Liver (tissue), 9 donors: ENCODE results near the gene EPHA6. TPM values are rescaled to one million over a fixed set of nuclear protein-coding genes. Genes with fewer than 3 reads are reported as not detected.

Experiments
- DNase-seq: peaks from one replicate; pipeline ENCODE4 v3.0.0-alpha.2; 2017; ENCODE audit warnings: low spot score
- H3K27ac ChIP-seq, 2 donors: one replicate each; pipeline ENCODE4 v1.7.0; 2013; ENCODE audit warnings: inconsistent platforms in 2 of 2, low read length in 2 of 2, control low read depth in 1 of 2, low read depth in 1 of 2, mild to moderate bottlenecking in 1 of 2
- H3K27me3 ChIP-seq, 4 donors: one replicate each; pipeline versions ENCODE4 v1.6.1 to v1.7.0; 2013; ENCODE audit warnings: low read length in 3 of 4, inconsistent platforms in 1 of 4, mild to moderate bottlenecking in 1 of 4, moderate library complexity in 1 of 4; ENCODE audit not compliant: control insufficient read depth in 4 of 4, insufficient read depth in 4 of 4
- H3K36me3 ChIP-seq, 4 donors: one replicate each; pipeline versions ENCODE4 v1.6.1 to v1.7.0; 2013; ENCODE audit warnings: low read length in 3 of 4, mild to moderate bottlenecking in 3 of 4, low read depth in 1 of 4, moderate library complexity in 1 of 4; ENCODE audit not compliant: control insufficient read depth in 4 of 4, insufficient read depth in 3 of 4
- H3K4me1 ChIP-seq, 4 donors: one replicate each; pipeline versions ENCODE4 v1.6.1 to v1.7.0; 2013; ENCODE audit warnings: low read length in 3 of 4, mild to moderate bottlenecking in 3 of 4, moderate library complexity in 1 of 4; ENCODE audit not compliant: control insufficient read depth in 4 of 4, insufficient read depth in 4 of 4
- H3K4me3 ChIP-seq, 3 donors: one replicate each; pipeline versions ENCODE4 v1.6.1 to v1.7.0; 2013; ENCODE audit warnings: low read length in 3 of 3, control low read depth in 1 of 3, low read depth in 1 of 3, mild to moderate bottlenecking in 1 of 3
- H3K9ac ChIP-seq, 2 donors: one replicate each; pipeline ENCODE4 v1.7.0; 2013; ENCODE audit warnings: low read length in 2 of 2, mild to moderate bottlenecking in 2 of 2, moderate library complexity in 2 of 2, control low read depth in 1 of 2, low read depth in 1 of 2
- H3K9me3 ChIP-seq, 4 donors: one replicate each; pipeline versions ENCODE4 v1.6.1 to v1.7.0; 2013; ENCODE audit warnings: low read length in 3 of 4; ENCODE audit not compliant: control insufficient read depth in 4 of 4
- CTCF ChIP-seq: fragments of 150-350 bp; IDR thresholded peaks from 2 replicates; pipeline ENCODE4 v1.5.1; 2017; ENCODE audit warnings: improper control_type of control experiment, low read depth, low read length; ENCODE audit not compliant: missing input control
- EGR1 ChIP-seq, 2 donors: IDR thresholded peaks; 2 replicates each; pipeline ENCODE4 v1.6.1; 2016 to 2018; ENCODE audit warnings: antibody characterized with exemption in 2 of 2, low read depth in 2 of 2
- FOXA1 ChIP-seq: IDR thresholded peaks from 2 replicates; pipeline ENCODE4 v1.6.1; 2016; ENCODE audit warnings: antibody characterized with exemption
- FOXA2 ChIP-seq: IDR thresholded peaks from 2 replicates; pipeline ENCODE4 v1.6.1; 2016; ENCODE audit warnings: antibody characterized with exemption
- GABPA ChIP-seq, 2 donors: IDR thresholded peaks in 1 of 2; conservative IDR thresholded peaks in 1 of 2; 2 replicates each; pipeline ENCODE4 v1.6.1; 2016; ENCODE audit warnings: antibody characterized with exemption in 2 of 2, mild to moderate bottlenecking in 1 of 2, moderate library complexity in 1 of 2
- HNF4A ChIP-seq, 2 donors: conservative IDR thresholded peaks; 2 replicates each; pipeline ENCODE4 v1.6.1; 2016; ENCODE audit warnings: antibody characterized with exemption in 2 of 2, mild to moderate bottlenecking in 2 of 2
- HNF4G ChIP-seq: IDR thresholded peaks from 2 replicates; pipeline ENCODE4 v1.6.1; 2016; ENCODE audit warnings: antibody characterized with exemption
- JUND ChIP-seq, 2 donors: IDR thresholded peaks; 2 replicates each; pipeline ENCODE4 v1.6.1; 2016; ENCODE audit warnings: antibody characterized with exemption in 2 of 2
- MAX ChIP-seq: IDR thresholded peaks from 2 replicates; pipeline ENCODE4 v1.6.1; 2016; ENCODE audit warnings: antibody characterized with exemption
- NR2F2 ChIP-seq: IDR thresholded peaks from 2 replicates; pipeline ENCODE4 v1.6.1; 2016; ENCODE audit warnings: antibody characterized with exemption
- RAD21 ChIP-seq, 2 donors: IDR thresholded peaks; 2 replicates each; pipeline ENCODE4 v1.6.1; 2016; ENCODE audit warnings: antibody characterized with exemption in 2 of 2, mild to moderate bottlenecking in 2 of 2
- RXRA ChIP-seq, 2 donors: IDR thresholded peaks; 2 replicates each; pipeline ENCODE4 v1.6.1; 2017 to 2018; ENCODE audit warnings: antibody characterized with exemption in 2 of 2, mild to moderate bottlenecking in 1 of 2
- SP1 ChIP-seq: IDR thresholded peaks from 2 replicates; pipeline ENCODE4 v1.6.1; 2018; ENCODE audit warnings: antibody characterized with exemption, mild to moderate bottlenecking
- TAF1 ChIP-seq: conservative IDR thresholded peaks from 2 replicates; pipeline ENCODE4 v1.6.1; 2016; ENCODE audit warnings: antibody characterized with exemption, mild to moderate bottlenecking
- YY1 ChIP-seq: IDR thresholded peaks from 2 replicates; pipeline ENCODE4 v1.6.1; 2016; ENCODE audit warnings: antibody characterized with exemption, mild to moderate bottlenecking
- ZBTB33 ChIP-seq: IDR thresholded peaks from 2 replicates; pipeline ENCODE4 v1.6.1; 2016; ENCODE audit warnings: antibody characterized with exemption
- WGBS: extraction: QIAGEN DNeasy Blood & Tissue Kit; methylation state at CpG from one replicate; pipeline ENCODE4 v1.1.7; 2013; 5-methylcytosine and 5-hydroxymethylcytosine counted together
- polyA plus RNA-seq, 2 donors: library from polyadenylated mRNA; stranded (reverse) in 1 of 2; unstranded in 1 of 2; fragments of 200-250 nt in 1 of 2; fragments of >200 nt in 1 of 2; fragmentation: Nextera tagmentation in 1 of 2; extraction: Ambion mirVana in 1 of 2; gene quantifications; one replicate each; pipeline versions ENCODE4 v1.2.1 to v1.2.3, GENCODE V29; 2013 to 2015
- total RNA-seq, 2 donors: library from RNA; depleted of rRNA; stranded (reverse); fragments of >200 nt; gene quantifications; one replicate each; pipeline ENCODE4 v1.2.3, GENCODE V29; 2014
- donor health status: healthy.
- donor health status: healthy.
- donor health status: healthy.
- donor health status: healthy.
- donor health status: healthy.

The EPHA6 gene
- total and polyA plus RNA-seq, 4 donors: 0.05 to 0.17 (median 0.05) TPM; not detected in 1

- Histone ChIP-seq H3K9me3 (peaks cover 0 to under 1% (median 0%) of the 10 kb centered on the region in 4 donors), H3K9ac (no peak overlapping the region), H3K27ac (no peak overlapping the region), H3K4me1 (no peaks in the 10 kb centered on the region), H3K4me3 (no peak overlapping the region), H3K27me3 (no peaks in the 10 kb centered on the region), H3K36me3 (no peaks in the 10 kb centered on the region)
- no peak for DNase-seq
- no peak for TF ChIP-seq MAX
- no peak for TF ChIP-seq RXRA (IDR thresholded peaks at IDR 0.05)
- TF ChIP-seq YY1: no peak
- no peak for TF ChIP-seq EGR1 (IDR thresholded peaks at IDR 0.05; ENCODE audit: low read depth in 2 of 2)
- no peak for TF ChIP-seq TAF1
- no peak for TF ChIP-seq HNF4G
- no peak for TF ChIP-seq HNF4A (conservative IDR thresholded peaks at IDR 0.05)
- TF ChIP-seq GABPA (IDR thresholded peaks at IDR 0.05 in 1 of 2, conservative IDR thresholded peaks at IDR 0.05 in 1 of 2): no peak
- TF ChIP-seq NR2F2: no peak
- TF ChIP-seq JUND (IDR thresholded peaks at IDR 0.05): no peak
- no peak for TF ChIP-seq FOXA2
- no peak for TF ChIP-seq CTCF
- no peak for TF ChIP-seq RAD21 (IDR thresholded peaks at IDR 0.05)
- no peak for TF ChIP-seq ZBTB33
- WGBS: 40% methylated on average over 2 of the region's 2 CpGs
These were observed 526.5 kb downstream of the EPHA6 start for GRCh38 chr3:97340940-97341339.

GRCh38 chr3:97347780-97348179 is 533.4 kb downstream of the EPHA6 start:
- TF ChIP-seq EGR1 (IDR thresholded peaks at IDR 0.05; ENCODE audit: low read depth in 2 of 2) (no peak), FOXA1 (no peak), JUND (IDR thresholded peaks at IDR 0.05) (no peak), SP1 (no peak), HNF4G (no peak)
- Histone ChIP-seq H3K36me3 (no peaks in the 10 kb centered on the region), H3K4me3 (no peak overlapping the region), H3K4me1 (no peaks in the 10 kb centered on the region), H3K27ac (no peak overlapping the region), H3K9me3 (no peaks in the 10 kb centered on the region), H3K9ac (no peak overlapping the region), H3K27me3 (no peaks in the 10 kb centered on the region)
- 18% methylated on average over 1 of the region's 1 CpG for whole genome bisulfite sequencing
- DNase-seq: no peak

- Histone ChIP-seq H3K9ac (no peak overlapping the region), H3K9me3 (peaks cover 0 to 2% (median 0%) of the 10 kb centered on the region in 4 donors), H3K4me1 (no peaks in the 10 kb centered on the region), H3K27me3 (no peaks in the 10 kb centered on the region), H3K36me3 (no peaks in the 10 kb centered on the region), H3K4me3 (no peak overlapping the region), H3K27ac (no peak overlapping the region)
- TF ChIP-seq TAF1 (no peak), YY1 (no peak)
- no peak for DNase-seq
- 77% methylated on average over 3 of the region's 3 CpGs for WGBS
These were observed 536.6 kb downstream of the EPHA6 start for GRCh38 chr3:97350971-97351370.
